Measurements from ENCODE around the gene PLN.

DNA sequence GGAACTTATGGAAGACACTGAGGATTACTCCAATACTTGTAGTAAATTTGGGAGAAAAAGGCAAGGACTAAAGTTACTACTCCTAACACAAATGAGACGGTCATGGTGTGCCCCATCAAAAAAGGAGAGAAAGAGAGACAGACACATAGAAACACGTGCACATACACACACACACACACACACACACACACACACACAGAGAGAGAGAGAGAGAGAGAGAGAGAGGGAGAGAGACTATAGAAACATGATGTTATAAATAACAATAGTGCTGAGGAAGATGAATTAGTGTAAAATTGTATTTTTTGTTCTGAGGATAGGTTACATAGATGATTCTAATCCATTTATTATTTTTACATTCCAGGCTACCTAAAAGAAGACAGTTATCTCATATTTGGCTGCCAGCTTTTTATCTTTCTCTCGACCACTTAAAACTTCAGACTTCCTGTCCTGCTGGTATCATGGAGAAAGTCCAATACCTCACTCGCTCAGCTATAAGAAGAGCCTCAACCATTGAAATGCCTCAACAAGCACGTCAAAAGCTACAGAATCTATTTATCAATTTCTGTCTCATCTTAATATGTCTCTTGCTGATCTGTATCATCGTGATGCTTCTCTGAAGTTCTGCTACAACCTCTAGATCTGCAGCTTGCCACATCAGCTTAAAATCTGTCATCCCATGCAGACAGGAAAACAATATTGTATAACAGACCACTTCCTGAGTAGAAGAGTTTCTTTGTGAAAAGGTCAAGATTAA, 10.5 kb downstream of the PLN start:
- TF ChIP-seq CTCF (IDR thresholded peaks at IDR 0.05) (no peak), POLR2A (IDR thresholded peaks at IDR 0.05) (no peak)
